ENCODE results near the gene OPRM1.
"Not testable (repeated sequence)": the region's sequence is repeated elsewhere in the genome, so short reads cannot be mapped to it uniquely, and the experiment has no call there.

Gene OPRM1

DNA sequence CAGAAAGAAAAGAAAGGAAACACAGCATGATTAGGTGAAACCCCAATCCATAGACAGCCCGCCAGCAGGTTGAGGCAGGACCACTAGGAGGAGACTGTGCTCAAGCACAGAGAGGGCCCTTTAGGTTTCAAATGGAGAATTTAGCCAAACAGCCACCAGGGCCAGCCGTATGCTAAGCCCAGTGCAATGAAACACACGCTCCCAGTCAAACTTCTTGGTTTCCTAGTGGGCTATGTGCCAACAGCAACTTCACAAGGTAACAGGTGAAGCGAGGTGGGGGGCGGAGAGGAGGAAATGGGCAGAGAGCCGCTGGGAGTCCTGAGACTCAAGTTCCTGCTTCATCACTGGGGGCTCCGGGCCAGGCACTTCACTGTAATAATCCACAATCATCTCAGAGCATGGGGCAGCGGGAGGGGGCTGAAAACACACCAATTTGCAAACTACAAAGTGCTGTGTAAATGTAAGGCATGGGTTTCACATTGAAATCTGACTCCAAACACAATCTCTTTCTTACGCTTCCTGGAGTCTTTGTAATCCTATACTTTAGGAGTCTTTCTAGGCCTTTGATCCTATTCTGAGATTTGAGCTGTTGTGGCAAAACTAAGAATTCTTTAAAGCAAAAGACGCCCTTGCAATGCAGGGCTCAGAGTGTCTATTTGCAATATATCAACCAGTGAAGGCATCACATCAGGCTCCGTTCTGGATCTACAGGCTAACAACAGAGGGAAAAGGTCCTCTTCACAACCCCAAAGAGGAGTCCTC lies 117.3 kb downstream of the OPRM1 start:
- DNase-seq: peak in 1 of 2 experiments; percentile 18

- DNase-seq: no peak
These were observed 118.0 kb downstream of the OPRM1 start for GRCh38 chr6:154157082-154157481.

DNA sequence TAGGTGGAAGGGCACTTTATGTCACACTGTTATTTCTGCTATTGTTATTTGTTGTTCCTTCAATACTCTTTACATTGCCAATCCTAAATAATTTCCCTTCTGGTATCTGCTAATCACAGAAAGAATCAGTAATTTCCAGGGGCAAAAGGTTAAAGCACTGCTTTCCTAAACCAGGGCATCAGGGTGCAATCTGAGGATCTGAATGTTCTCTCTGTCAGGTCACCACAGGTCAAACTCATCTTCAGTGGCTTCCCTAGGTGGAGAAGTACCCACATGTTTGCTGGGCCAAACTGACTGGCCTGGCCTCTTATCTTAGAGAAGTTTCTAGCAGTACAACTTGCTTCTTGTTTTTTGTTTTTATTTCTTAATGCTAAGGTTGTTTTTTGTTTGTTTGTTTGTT lies 118.7 kb downstream of the OPRM1 start:
- DNase-seq: no peak

DNA sequence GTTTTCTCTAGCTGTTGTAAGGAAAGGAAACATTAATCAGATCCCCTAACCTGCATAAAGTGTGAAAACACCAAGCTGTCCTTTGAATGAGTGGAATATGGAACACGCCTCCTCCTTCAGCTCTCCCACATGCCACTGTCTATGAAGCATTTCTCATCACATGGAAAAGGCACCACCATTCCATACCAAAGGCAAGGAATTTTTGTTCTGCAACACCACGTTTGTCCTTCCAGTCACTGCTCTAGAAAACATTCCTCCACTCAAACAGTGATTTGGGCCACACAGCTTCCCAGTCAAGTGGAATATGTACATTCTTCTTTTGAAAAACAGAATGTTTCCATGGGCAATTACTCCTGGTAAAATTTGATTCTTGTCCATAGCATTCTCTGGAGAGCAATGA lies 120.1 kb downstream of the OPRM1 start:
- DNase-seq: no peak

GRCh38 chr6:154161689-154162088 lies 122.6 kb downstream of the OPRM1 start:
- no peak for DNase-seq

DNA sequence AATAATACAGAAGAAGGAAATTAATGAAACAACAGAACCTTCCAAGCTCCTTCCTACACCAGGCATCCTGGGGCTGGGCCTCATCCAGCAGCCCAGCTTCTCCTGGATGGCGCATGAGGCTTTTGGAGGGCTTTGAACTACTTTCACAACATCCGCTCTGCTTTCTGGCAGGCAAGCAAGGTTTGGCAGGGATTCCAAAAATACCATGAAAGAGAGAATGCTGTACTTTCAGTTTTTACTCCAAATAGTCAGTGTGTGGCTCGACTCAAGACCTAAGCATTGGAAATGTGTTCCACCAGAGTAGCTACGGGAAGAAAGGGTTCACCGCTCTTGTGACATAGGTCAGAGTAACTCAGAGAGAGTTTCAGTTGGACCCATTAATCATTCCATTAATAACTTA lies 125.4 kb downstream of the OPRM1 start:
- no peak for DNase-seq

DNA sequence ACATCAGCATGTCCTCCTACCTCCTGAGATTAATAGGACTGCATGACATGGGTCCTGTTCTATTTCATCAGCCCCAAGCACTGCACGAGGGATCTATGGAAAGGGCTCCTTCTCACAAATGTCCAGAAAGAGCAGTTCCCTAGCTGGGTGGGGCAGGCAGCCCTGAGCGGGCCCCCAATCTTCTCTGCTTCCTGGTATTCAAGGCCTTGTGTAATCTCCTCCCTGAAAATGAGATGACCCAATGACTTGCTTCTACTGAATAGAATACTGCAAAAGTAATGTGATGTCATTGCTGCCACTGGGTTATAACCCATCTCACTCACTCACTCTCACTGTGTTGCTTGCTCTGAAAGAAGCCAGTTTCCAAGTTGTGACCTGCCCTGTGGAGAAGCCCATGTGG lies 126.4 kb downstream of the OPRM1 start:
- no peak for DNase-seq

GRCh38 chr6:154166140-154166539 lies 127.1 kb downstream of the OPRM1 start:
- DNase-seq: no peak

DNA sequence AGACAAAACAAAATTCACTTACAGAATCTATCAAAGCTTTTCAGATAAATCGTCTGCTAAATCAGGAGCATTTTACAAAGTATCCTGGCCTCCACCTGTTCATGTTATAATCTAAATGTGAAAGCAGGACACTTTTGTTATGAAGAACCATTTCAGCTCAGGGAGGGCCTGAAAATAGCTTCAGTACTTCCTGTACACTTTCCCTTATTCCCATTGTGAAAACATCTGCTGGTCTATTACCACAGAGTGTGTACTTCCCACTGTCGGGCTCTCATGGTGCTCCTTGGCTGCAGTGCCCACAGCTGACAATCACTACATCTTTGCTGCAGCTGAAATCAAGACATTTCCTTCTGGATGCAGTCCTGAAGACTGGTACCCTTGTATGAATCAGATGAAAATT lies 128.1 kb downstream of the OPRM1 start:
- DNase-seq: no peak

- no peak for DNase-seq
These were observed 130.3 kb downstream of the OPRM1 start for GRCh38 chr6:154169193-154169847.

DNA sequence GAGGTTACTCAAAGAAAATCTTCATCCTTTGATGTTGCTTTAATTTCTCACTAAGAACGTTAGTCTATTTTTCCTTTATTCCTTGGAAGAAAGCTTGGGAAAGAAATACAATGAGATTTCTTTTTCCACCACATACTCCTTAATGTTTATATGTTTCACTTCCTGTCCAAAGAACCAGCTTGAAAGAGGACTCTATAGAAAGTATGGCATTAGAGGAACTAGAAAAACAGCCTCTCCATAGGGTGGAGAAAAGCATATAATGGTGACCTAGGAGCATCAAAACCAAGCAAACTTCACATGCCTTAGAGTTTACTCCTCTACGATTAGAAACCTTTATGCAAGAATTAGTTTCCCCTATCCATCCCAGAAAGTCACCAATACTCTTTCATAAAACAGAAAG lies 131.1 kb downstream of the OPRM1 start:
- no peak for DNase-seq

DNA sequence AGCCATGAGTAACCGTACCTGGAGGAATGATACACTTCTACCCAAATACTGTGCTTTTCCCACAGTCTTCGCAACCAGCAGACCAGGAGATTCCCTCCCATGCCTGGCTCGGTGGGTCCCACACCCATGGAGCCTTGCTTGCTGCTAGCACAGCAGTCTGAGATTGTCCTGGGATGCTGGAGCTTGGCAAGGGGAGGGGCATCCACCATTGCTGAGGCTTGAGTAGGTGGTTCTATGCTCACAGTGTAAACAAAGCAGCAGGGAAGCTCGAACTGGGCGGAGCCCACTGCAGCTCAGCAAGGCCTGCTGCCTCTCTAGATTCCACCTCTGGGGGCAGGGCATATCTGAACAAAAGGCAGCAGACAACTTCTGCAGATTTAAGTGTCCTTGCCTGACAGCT lies 133.4 kb downstream of the OPRM1 start:
- not testable (repeated sequence) for DNase-seq

DNA sequence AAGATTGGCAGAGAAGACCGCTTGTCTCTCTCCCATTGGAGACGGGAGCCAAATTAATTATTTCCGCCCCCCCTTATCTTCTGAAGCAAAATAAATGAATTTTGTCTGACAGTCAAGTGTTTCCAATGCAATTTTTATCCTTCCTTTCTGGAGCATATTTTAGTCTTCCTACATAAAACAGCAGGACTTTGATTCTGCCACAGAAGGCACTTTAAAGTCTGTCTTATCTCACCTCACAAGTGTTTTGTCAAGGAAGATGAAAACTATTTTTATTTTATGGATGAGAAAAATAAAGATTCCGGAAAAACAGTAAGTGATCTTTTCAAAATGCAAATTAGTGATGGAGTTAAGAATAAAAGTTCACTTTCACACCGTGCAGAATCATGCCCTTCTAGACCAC lies 140.4 kb downstream of the OPRM1 start:
- DNase-seq: no peak

DNA sequence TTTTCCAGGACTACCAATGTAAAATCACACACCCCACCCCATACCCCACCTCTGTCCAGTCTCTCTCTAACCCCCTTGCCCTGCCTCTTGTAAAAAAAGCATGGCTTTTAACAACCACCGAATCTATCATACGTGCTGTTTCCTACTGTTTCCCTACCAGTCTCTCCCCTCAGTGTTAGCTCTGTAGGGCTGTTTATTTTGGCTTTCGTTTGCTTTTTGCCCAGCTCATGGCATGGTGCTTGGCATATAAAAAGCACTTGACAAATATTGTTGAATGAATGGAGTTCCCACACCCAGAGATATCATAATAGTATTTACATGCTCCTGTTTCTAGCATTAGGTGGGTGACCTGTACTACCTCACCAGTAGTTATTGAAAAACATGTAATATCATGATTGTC lies 148.2 kb downstream of the OPRM1 start:
- DNase-seq: no peak

DNA sequence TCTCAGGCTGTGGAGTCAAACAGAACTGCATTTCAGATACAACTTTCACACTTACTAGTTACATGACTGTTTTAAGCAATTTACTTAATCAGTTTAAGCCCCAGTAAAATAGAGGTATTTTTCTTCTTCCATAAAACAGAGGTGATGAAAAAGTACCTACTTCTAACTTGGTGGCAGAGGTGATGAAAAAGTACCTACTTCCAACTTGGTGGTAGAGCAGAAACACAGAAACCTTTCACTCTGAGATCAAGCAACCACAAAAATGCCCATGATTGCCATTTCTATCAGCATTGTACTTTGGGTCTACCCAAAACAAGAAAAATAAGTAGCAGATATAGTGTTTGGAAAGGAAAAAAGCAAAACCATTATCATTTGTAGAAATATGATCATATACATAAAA lies 148.7 kb downstream of the OPRM1 start:
- DNase-seq: no peak

DNA sequence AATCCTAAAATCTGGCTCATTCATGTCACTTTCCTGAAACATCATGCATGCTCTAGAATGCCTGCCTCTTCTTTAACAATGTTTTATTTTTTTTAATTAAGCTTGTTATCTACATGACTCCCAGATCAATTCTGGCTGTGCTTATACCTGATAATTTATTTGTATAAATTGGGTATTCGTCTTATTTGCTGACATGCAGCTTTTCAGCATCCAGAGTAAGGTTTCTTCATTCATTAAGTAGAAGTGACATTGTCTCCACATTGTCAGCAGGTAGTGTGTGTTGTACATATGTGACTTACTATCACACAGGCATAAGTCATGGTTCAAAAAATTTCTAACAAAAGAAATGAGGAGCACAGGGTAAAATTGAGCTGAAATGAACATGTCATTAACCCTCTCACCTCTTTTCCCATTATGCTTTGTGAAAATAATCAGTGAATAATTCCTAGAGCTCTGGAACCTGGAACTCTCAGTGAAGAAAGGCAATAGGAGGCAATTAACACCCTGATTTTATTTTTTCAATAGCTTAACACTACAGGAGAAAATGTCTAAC lies 157.4 kb downstream of the OPRM1 start:
- no peak for DNase-seq

DNA sequence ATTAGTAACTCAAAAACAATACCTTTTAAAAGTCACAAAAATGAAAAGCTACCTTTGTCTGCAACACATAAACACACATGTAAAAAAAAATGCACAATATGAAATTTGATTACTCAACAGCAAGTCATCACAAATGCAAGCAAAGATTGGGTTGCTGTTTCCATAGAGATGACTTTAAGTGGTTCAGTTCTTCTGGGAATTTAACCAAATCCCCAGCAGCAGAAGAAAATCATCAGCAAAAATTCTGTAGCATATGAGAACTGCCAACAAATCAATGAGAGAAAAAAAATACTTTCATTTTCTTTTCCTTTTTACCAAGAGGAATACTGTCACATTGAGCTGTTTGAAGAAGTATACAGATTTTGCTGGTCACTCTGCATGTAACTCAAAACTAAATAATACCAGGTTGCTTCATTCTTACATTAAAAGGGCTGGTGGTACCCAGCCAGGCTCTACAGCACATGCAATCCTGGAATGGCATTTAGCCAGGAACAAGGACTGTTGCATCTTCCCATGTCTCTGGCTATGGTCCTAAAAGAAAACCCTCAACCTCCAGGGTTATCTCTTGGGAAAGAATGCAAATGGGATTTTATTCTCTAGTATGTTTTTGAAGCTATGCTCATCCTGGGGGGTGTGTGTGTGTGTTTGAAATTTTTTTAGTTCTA lies 158.3 kb downstream of the OPRM1 start:
- no peak for DNase-seq

GRCh38 chr6:154201688-154202087 lies 162.6 kb downstream of the OPRM1 start:
- DNase-seq: not testable (repeated sequence)

GRCh38 chr6:154202339-154202738 lies 163.3 kb downstream of the OPRM1 start:
- no peak for DNase-seq

GRCh38 chr6:154202958-154203357 lies 163.9 kb downstream of the OPRM1 start:
- no peak for DNase-seq

- DNase-seq: no peak
These were observed 167.1 kb downstream of the OPRM1 start for GRCh38 chr6:154206141-154206540.

- DNase-seq: no peak
These were observed 168.0 kb downstream of the OPRM1 start for GRCh38 chr6:154206996-154207395.

DNA sequence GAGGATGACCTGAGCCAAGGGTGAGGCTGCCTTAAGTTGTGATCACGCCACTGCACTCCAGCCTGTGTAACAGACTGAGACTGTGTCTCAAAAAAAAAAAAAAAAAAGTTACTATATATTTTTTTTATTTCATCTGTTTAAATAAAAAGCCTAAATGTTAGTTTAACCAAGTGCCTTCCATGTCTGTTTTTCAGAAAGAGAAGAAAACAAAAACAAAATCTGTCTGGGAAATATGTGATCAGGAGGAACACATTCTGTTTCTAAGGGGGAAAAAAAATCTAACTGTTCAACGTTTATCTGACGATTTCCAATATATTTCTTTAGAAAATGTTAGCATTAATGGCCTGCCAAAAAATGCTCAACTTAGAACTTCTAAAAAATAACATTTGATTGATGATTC lies 170.5 kb downstream of the OPRM1 start:
- no peak for DNase-seq

DNA sequence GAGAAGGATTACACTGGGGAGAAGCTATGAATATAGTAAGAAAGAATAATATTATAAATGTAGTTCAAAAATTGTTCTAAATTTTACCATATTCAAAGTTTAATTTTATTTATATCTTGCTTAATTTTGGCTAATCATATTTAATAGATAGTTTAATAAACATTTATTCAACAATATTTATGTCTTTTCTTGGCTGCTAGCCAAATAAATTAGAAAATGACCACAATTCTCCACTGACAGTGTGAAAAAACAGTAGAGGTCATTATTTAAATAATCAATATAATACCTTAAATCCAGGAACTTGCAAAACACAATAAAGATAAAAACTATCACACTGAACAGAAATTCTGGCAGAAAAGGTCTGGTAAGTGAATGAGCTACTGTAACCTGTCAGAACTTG lies 171.6 kb downstream of the OPRM1 start:
- DNase-seq: no peak

Measured in SW 1271 (cell line).